HG03196 (cell line): ENCODE results near the gene TLR8.
"Not testable (repeated sequence)": the region's sequence is repeated elsewhere in the genome, so short reads cannot be mapped to it uniquely, and the experiment has no call there.

ENCODE experiments used
- ATAC-seq: cut with Tn5 transposase; IDR thresholded peaks from one replicate; pipeline ENCODE4 v1.9.1; 2021; ENCODE audit not compliant: unreplicated experiment

TLR8 gene

DNA sequence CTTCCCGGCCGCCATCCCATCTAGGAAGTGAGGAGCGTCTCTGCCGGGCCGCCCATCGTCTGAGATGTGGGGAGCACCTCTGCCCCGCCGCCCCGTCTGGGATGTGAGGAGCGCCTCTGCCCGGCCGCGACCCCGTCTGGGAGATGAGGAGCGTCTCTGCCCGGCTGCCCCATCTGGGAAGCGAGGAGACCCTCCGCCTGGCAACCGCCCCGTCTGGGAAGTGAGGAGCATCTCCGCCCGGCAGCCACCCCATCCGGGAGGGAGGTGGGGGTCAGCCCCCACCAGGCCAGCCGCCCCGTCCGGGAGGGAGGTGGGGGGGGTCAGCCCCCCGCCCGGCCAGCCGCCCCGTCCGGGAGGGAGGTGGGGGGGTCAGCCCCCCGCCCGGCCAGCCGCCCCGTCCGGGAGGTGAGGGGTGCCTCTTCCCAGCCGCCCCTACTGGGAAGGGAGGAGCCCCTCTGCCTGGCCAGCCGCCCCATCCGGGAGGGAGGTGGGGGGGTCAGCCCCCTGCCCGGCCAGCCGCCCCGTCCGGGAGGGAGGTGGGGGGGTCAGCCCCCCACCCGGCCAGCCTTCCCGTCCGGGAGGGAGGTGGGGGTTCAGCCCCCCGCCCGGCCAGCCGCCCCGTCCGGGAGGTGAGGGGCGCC lies 56.9 kb downstream of the TLR8 start:
- not testable (repeated sequence) for ATAC-seq

DNA sequence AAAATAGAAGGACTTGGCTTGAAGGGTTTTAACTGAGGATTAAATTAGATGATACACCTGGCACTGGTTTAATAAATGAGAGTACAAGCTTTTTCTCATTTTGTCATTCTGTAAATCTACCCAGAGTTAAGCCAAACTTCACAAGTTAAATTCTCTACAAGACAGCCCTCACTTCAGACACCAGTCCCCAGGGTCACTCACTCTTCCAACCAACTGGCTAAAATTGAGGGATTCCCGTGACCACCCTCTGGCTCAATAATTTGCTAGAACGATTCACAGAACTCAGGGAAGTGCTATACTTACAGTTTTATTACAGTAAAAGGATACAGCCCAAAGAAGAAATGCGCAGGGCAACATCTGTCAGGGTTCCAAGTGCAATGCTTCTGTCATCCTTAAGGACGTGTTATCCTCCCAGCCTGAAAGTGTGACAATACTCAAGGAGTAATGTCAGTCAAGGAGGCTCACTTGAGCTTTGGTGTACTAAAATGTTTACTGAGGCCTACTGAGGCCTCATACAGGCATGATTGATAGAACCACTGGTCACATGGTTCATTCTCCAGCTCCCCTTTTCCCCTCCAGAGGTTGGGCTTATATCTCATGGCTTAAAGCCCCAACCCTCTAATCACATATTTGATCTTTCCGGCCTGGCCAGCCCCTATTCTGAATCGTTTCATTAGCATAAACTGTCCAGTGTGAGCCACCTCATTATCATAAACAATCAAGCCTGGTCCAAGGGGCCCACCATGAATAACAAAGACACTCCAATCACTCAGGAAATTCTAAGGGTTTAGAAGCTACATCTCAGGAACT lies 58.9 kb downstream of the TLR8 start:
- ATAC-seq, result no peak

DNA sequence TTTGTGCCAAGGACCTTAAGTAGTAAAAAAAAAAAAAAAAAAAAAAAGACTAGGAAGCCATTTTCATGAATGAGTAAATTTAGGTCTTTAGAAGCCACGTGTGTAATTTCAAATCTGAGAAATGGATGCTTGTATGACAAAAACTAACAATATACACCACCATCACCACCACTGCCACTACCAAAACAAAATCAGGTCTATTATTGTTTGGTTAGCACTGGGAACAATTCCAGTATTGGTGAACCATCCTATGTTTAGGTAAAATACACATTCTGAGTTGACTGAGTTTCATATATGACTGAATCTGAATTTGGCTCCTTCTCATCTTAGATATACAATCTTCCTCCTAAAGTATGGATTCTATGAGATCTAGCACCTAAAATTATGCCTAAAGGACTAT lies 59.7 kb downstream of the TLR8 start:
- no peak for ATAC-seq

DNA sequence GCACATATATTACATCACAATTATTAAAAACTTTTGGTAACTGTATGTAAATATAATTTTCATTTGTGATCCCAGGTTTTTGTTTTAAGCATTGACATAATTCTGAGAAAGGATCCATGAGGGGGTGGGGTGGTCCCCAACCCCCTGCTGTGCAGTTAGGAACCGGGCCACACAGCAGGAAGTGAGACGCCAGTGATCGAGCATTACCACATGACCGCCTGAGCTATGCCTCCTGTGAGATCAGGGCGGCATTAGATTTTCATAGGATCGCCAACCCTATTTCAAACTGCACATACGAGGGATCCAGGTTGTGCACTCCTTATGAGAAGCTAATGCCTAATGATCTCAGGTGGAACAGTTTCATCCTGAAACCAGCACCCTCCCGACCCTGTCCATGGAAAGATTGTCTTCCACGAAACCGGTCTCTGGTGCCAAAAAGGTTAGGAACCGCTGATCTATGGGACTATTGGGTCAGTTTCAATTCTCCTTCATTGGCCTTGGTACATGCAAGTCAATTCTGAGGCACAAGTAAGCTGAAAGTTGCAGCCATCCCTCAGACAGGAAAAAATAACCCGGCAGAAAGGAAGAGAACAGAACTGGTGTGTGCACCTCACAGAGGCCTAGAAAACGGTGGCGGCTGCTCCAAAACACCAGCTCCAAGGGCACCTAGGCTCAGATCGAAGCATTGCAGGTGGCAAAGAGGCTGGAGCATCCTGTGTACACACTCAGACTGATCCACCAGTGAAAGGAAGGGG lies 61.5 kb downstream of the TLR8 start:
- no peak for ATAC-seq

DNA sequence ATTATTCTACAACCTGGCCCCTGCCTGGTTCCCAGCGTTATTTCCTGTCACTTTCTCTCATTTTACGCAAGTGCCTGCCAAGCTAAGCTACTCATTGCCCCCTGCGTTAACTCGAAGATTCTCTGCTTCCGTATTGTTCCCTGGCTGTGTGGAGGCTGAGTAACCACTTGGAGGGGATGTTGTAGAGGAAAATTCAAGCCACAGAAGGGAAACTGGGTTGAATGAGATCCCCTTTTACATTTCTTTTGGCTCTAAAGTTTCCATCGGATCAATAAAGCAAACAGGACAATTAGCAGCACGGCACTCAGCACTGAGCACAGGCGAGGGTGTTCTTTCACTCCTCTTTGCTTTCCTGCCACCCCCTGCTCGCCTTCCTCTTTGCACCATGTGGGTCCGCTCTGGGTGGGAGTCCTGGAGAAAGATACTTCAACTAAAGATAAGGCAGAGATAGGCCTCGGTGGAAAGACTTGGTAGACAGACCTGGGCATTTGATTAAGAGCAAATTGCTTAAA lies 64.3 kb downstream of the TLR8 start:
- no peak for ATAC-seq

DNA sequence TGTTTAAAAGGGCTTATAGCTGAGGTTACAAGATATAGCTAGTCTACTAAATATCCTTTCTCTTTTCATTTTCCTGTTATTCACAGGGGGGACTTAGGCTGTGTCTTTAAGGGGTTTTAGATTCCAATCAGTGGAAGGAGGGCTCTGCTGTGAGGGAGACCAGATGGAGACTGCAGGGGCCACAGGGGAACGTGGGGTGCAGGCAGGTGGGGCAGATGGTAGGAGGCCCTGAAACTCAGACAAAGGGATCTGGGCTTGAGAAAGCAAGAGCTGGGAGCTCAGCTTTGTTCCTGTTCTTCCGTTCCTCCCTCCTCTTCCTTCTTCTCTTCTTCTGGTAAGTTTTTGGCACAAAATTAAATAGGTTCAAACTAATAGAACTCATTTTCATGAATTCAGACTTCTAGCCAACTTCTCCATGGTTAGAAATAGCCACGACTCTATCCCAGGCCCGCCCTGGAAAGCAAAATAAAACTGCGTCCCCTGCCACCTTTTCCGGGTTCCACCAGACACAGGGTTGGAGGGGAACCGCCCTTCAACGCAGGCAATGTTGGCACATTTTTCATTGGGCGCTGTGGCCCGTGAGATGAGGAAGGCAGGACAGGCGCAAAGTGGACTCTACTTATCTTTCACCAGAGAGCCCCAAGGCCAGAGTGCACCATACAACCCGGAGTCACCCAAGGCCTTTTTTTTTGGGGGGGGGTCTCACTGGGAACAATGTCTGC lies 65.0 kb downstream of the TLR8 start:
- ATAC-seq, result no peak

DNA sequence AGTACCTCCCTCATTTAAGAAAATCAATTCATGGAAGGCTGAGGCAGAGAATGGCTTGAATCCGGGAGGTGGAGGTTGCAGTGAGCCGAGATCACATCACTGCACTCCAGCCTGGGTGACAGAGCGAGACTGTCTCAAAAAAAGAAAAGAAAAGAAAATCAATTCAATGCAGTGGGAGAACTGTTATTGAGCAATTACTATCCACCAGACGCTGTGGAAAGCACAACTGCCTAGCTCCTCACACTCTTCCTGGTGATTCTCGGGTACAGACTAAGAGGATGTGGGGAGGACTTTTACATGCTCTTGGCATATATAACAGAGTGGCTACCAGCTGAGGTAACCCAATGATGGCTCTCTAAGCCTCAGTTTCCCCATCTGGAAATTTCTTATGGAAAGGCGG lies 65.8 kb downstream of the TLR8 start:
- no peak for ATAC-seq
